HepG2 (cell line): ENCODE data around the gene TBC1D1. TPM values are rescaled to one million over a fixed set of nuclear protein-coding genes. Genes with fewer than 3 reads are reported as not detected.

Experiments
- ASH2L ChIP-seq: fragments of 300-600, 200-600 bp; sonication (generic); IDR thresholded peaks from 2 replicates; pipeline ENCODE4 v1.7.0; 2017; ENCODE audit warnings: low read depth, mild to moderate bottlenecking, moderate library complexity, mixed read lengths, low read length; ENCODE audit not compliant: insufficient read length
- EED ChIP-seq: sonication (generic); formaldehyde crosslinking; IDR thresholded peaks from 2 replicates; pipeline ENCODE4 v1.5.0; 2020; ENCODE audit warnings: mild to moderate bottlenecking, missing genetic modification reagents
- FOXJ3 ChIP-seq: sonication (generic); formaldehyde crosslinking; IDR thresholded peaks from 2 replicates; pipeline ENCODE4 v1.4.0; 2020; ENCODE audit warnings: missing genetic modification reagents, mild to moderate bottlenecking, borderline replicate concordance
- GABPB1 ChIP-seq: IDR thresholded peaks from 2 replicates; pipeline ENCODE4 v1.6.1; 2016; ENCODE audit warnings: mild to moderate bottlenecking, missing genetic modification reagents, moderate library complexity, missing compliant biosample characterization
- HOXA9 ChIP-seq: sonication (generic); formaldehyde crosslinking; IDR thresholded peaks from 2 replicates; pipeline ENCODE4 v1.8.1; 2022; ENCODE audit warnings: missing genetic modification reagents, mild to moderate bottlenecking, moderate library complexity, borderline replicate concordance
- MBD4 ChIP-seq: IDR thresholded peaks from 2 replicates; pipeline ENCODE4 v1.6.1; 2012; ENCODE audit warnings: low read length, inconsistent platforms, borderline replicate concordance
- MED13 ChIP-seq: sonication (generic); formaldehyde crosslinking; IDR thresholded peaks from 2 replicates; pipeline ENCODE4 v1.5.0; 2020; ENCODE audit warnings: missing genetic modification reagents
- MED8 ChIP-seq: sonication (generic); formaldehyde crosslinking; IDR thresholded peaks from 2 replicates; pipeline ENCODE4 v1.8.1; 2023; ENCODE audit warnings: mild to moderate bottlenecking, missing genetic modification reagents; ENCODE audit not compliant: insufficient replicate concordance
- NCOA5 ChIP-seq: sonication (generic); formaldehyde crosslinking; IDR thresholded peaks from 2 replicates; pipeline ENCODE4 v1.4.0; 2020; ENCODE audit warnings: missing genetic modification reagents
- NFATC3 ChIP-seq: sonication (generic); formaldehyde crosslinking; IDR thresholded peaks from 2 replicates; pipeline ENCODE4 v1.5.1; 2020; ENCODE audit warnings: mild to moderate bottlenecking, missing genetic modification reagents
- ONECUT2 ChIP-seq: sonication (generic); formaldehyde crosslinking; IDR thresholded peaks from 2 replicates; pipeline ENCODE4 v1.4.0; 2020; ENCODE audit warnings: missing genetic modification reagents
- PITX1 ChIP-seq: sonication (generic); formaldehyde crosslinking; IDR thresholded peaks from 2 replicates; pipeline ENCODE4 v1.5.1; 2020; ENCODE audit warnings: mild to moderate bottlenecking, missing genetic modification reagents
- PLRG1 ChIP-seq: fragments of 450-650 bp; conservative IDR thresholded peaks from 2 replicates; pipeline ENCODE4 v1.6.1; 2016
- RBM39 ChIP-seq: fragments of 200-400 bp; formaldehyde crosslinking; IDR thresholded peaks from one replicate; pipeline ENCODE4 v1.6.1; 2018; ENCODE audit warnings: antibody characterized with exemption, mild to moderate bottlenecking, low read depth, low read length; ENCODE audit not compliant: poor library complexity, severe bottlenecking
- SMAD3 ChIP-seq: sonication (generic); formaldehyde crosslinking; IDR thresholded peaks from 2 replicates; pipeline ENCODE4 v1.4.0; 2020; ENCODE audit warnings: missing genetic modification reagents
- STAG1 ChIP-seq: sonication (generic); formaldehyde crosslinking; IDR thresholded peaks from 2 replicates; pipeline ENCODE4 v1.4.0; 2020; ENCODE audit warnings: missing genetic modification reagents
- TOPORS ChIP-seq: sonication (generic); formaldehyde crosslinking; IDR thresholded peaks from 2 replicates; pipeline ENCODE4 v1.8.0; 2023; ENCODE audit warnings: mild to moderate bottlenecking, missing genetic modification reagents
- ZBTB21 ChIP-seq: sonication (generic); formaldehyde crosslinking; IDR thresholded peaks from 2 replicates; pipeline ENCODE4 v1.4.0; 2020; ENCODE audit warnings: missing genetic modification reagents
- ZFP37 ChIP-seq: sonication (generic); formaldehyde crosslinking; IDR thresholded peaks from 2 replicates; pipeline ENCODE4 v1.4.0; 2020; ENCODE audit warnings: missing genetic modification reagents, borderline replicate concordance
- ZNF777 ChIP-seq: sonication (generic); formaldehyde crosslinking; IDR thresholded peaks from 2 replicates; pipeline ENCODE4 v1.4.0; 2020; ENCODE audit warnings: missing genetic modification reagents
- ZSCAN12 ChIP-seq: sonication (generic); formaldehyde crosslinking; IDR thresholded peaks from 2 replicates; pipeline ENCODE4 v1.9.0; 2021; ENCODE audit warnings: mild to moderate bottlenecking, missing genetic modification reagents
- ZSCAN9 ChIP-seq: IDR thresholded peaks from 2 replicates; pipeline ENCODE4 v1.6.1; 2016; ENCODE audit warnings: borderline replicate concordance
- polyA plus RNA-seq, 8 experiments: library from polyadenylated mRNA; depleted of rRNA in 3 of 8; stranded (reverse) in 7 of 8; unstranded in 1 of 8; fragments of >200 nt; fragmentation: Illumina TruSeq in 4 of 8; extraction: Trizol in 4 of 8; gene quantifications; 2 replicates each; pipeline versions ENCODE4 v1.2.1 to v1.2.3, GENCODE V29; 2011 to 2016; ENCODE audit warnings: low read depth in 4 of 8, missing spikeins in 1 of 8, mixed read lengths in 1 of 8; ENCODE audit not compliant: insufficient read depth in 1 of 8
- total RNA-seq, 5 experiments: library from RNA; depleted of rRNA; stranded (reverse); fragments of >200 nt; fragmentation: Illumina TruSeq; extraction: Trizol; gene quantifications; 2 replicates each; pipeline ENCODE4 v1.2.3, GENCODE V29; 2016; ENCODE audit warnings: low read depth in 1 of 5
- TF ChIP-seq, protein P1 (sequence below): sonication (generic); formaldehyde crosslinking; conservative IDR thresholded peaks from 2 replicates; pipeline ENCODE4 v1.8.0; 2022; ENCODE audit warnings: missing genetic modification reagents
- TF ChIP-seq, protein P2 (sequence below): sonication (generic); formaldehyde crosslinking; IDR thresholded peaks from 2 replicates; pipeline ENCODE4 v1.5.1; 2020; ENCODE audit warnings: mild to moderate bottlenecking, missing genetic modification reagents, moderate library complexity
- TF ChIP-seq, protein P3 (sequence below): IDR thresholded peaks from 2 replicates; pipeline ENCODE4 v1.6.1; 2018; ENCODE audit warnings: missing genetic modification reagents, mild to moderate bottlenecking, missing compliant biosample characterization
- TF ChIP-seq, protein P4 (sequence below): sonication (generic); formaldehyde crosslinking; IDR thresholded peaks from 2 replicates; pipeline ENCODE4 v1.5.0; 2020; ENCODE audit warnings: mild to moderate bottlenecking, missing genetic modification reagents

TBC1D1 gene
- total and polyA plus RNA-seq, 2 of the 13 experiments (the other 11 are each of a cell fraction or from before 2014, with no cell fraction given): 37.3 to 62.8 TPM

DNA sequence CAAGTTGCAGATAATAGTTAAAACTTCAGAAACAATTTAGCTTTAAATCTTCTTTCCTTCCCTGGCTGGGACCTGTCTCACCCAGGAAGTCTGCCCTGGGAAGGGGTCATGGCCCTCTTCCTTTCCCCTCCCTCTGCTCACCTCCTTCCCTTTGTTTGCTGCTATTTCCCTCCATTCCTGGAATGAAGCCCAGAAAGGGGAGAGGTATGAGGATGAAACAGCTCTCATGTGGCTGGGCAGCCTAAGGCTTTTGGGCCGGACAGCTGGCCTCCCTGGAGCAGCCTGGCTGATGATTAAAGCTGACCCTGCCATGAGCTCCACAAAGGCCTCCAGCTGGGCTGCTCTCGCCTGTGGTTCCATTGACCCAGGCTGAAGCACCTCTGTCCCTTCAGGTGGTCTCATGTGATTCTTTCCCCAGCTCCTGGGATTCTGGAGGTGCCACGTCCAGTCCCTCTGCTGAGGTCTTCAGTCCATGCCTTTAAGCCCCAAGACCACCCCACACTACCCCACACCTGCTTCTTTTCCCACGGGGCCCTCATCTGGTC, 271.4 kb downstream of the TBC1D1 start (continued):
- TF ChIP-seq, protein P1, sequence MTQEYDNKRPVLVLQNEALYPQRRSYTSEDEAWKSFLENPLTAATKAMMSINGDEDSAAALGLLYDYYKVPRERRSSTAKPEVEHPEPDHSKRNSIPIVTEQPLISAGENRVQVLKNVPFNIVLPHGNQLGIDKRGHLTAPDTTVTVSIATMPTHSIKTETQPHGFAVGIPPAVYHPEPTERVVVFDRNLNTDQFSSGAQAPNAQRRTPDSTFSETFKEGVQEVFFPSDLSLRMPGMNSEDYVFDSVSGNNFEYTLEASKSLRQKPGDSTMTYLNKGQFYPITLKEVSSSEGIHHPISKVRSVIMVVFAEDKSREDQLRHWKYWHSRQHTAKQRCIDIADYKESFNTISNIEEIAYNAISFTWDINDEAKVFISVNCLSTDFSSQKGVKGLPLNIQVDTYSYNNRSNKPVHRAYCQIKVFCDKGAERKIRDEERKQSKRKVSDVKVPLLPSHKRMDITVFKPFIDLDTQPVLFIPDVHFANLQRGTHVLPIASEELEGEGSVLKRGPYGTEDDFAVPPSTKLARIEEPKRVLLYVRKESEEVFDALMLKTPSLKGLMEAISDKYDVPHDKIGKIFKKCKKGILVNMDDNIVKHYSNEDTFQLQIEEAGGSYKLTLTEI (CRISPR knock-in tag): no peak
- peak; percentile 48; the same call in 1 of the 2 replicates for TF ChIP-seq ZFP37 (CRISPR knock-in tag)
- no peak for TF ChIP-seq TOPORS
- TF ChIP-seq NFATC3: no peak
- TF ChIP-seq, protein P2, sequence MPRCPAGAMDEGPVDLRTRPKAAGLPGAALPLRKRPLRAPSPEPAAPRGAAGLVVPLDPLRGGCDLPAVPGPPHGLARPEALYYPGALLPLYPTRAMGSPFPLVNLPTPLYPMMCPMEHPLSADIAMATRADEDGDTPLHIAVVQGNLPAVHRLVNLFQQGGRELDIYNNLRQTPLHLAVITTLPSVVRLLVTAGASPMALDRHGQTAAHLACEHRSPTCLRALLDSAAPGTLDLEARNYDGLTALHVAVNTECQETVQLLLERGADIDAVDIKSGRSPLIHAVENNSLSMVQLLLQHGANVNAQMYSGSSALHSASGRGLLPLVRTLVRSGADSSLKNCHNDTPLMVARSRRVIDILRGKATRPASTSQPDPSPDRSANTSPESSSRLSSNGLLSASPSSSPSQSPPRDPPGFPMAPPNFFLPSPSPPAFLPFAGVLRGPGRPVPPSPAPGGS (CRISPR knock-in tag): no peak; the same call in 1 of the 2 replicates
- peak; percentile 64 for TF ChIP-seq GABPB1 (CRISPR knock-in tag)
- 0 out of 2 replicates have a peak, but pooled peaks have one; percentile 71 for TF ChIP-seq SMAD3 (CRISPR knock-in tag)
- TF ChIP-seq MED8 (CRISPR knock-in tag): peak; percentile 89
- no peak for TF ChIP-seq MBD4
- TF ChIP-seq RBM39: no peak
- TF ChIP-seq ONECUT2 (CRISPR knock-in tag): 0 out of 2 replicates have a peak, but pooled peaks have one; percentile 45
- peak; percentile 35 for TF ChIP-seq STAG1 (CRISPR knock-in tag)
- TF ChIP-seq, protein P3, sequence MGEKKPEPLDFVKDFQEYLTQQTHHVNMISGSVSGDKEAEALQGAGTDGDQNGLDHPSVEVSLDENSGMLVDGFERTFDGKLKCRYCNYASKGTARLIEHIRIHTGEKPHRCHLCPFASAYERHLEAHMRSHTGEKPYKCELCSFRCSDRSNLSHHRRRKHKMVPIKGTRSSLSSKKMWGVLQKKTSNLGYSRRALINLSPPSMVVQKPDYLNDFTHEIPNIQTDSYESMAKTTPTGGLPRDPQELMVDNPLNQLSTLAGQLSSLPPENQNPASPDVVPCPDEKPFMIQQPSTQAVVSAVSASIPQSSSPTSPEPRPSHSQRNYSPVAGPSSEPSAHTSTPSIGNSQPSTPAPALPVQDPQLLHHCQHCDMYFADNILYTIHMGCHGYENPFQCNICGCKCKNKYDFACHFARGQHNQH (CRISPR knock-in tag): peak; percentile 88
- 0 out of 2 replicates have a peak, but pooled peaks have one; percentile 33 for TF ChIP-seq FOXJ3 (CRISPR knock-in tag)
- TF ChIP-seq ZSCAN9 (CRISPR knock-in tag): peak; percentile 82; the same call in 1 of the 2 replicates
- peak; percentile 87 for TF ChIP-seq PITX1 (CRISPR knock-in tag)
- TF ChIP-seq ZNF777 (CRISPR knock-in tag): 0 out of 2 replicates have a peak, but pooled peaks have one; percentile 35
- TF ChIP-seq ZBTB21 (CRISPR knock-in tag): no peak
- TF ChIP-seq ASH2L: peak; percentile 11
- TF ChIP-seq, protein P4, sequence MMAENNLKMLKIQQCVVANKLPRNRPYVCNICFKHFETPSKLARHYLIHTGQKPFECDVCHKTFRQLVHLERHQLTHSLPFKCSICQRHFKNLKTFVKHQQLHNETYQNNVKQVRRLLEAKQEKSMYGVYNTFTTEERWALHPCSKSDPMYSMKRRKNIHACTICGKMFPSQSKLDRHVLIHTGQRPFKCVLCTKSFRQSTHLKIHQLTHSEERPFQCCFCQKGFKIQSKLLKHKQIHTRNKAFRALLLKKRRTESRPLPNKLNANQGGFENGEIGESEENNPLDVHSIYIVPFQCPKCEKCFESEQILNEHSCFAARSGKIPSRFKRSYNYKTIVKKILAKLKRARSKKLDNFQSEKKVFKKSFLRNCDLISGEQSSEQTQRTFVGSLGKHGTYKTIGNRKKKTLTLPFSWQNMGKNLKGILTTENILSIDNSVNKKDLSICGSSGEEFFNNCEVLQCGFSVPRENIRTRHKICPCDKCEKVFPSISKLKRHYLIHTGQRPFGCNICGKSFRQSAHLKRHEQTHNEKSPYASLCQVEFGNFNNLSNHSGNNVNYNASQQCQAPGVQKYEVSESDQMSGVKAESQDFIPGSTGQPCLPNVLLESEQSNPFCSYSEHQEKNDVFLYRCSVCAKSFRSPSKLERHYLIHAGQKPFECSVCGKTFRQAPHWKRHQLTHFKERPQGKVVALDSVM (CRISPR knock-in tag): peak; percentile 47
- peak; percentile 66; the same call in 1 of the 2 replicates for TF ChIP-seq MED13 (CRISPR knock-in tag)
- TF ChIP-seq PLRG1: no peak
- TF ChIP-seq EED (CRISPR knock-in tag): no peak; the same call in 1 of the 2 replicates
- TF ChIP-seq ZSCAN12: peak; percentile 49; the same call in 1 of the 2 replicates
- TF ChIP-seq NCOA5: no peak
- no peak for TF ChIP-seq HOXA9 (CRISPR knock-in tag)
